ENCODE measurements around the gene TCAP. TPM values are rescaled to one million over a fixed set of nuclear protein-coding genes. Genes with fewer than 3 reads are reported as not detected.

TCAP gene
- total RNA-seq, 1 donor from 2014 or later: 2.7 TPM

DNA sequence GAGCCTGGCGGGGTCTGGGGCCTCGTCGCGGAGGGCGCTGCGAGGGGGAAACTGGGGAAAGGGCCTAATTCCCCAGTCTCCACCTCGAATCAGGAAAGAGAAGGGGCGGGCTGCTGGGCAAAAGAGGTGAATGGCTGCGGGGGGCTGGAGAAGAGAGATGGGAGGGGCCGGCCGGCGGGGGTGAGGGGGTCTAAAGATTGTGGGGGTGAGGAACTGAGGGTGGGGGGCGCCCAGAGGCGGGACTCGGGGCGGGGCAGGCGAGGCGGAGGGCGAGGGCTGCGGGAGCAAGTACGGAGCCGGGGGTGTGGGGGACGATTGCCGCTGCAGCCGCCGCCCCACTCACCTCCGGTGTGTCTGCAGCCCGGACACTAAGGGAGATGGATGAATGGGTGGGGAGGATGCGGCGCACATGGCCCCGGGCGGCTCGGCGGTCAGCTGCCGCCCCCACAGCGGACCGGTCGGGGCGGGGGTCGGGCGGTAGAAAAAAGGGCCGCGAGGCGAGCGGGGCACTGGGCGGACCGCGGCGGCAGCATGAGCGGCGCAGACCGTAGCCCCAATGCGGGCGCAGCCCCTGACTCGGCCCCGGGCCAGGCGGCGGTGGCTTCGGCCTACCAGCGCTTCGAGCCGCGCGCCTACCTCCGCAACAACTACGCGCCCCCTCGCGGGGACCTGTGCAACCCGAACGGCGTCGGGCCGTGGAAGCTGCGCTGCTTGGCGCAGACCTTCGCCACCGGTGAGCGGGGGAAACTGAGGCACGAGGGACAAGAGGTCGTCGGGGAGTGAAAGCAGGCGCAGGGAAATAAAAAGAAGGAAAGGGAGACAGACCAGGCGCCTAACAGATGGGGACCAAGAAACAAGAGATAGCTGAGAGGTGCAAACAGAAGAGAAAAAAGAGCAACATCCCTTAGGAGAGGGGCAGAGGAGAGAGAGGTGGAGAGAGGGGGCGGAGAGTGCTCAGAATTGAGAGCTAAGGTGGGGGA is 3.1 kb downstream of the TCAP start, which contains the start of gene PNMT:
Gene PNMT (plus strand): TSS at position 509 of the 980 bp plus-strand sequence. CDS start 23 bp downstream, at position 532.
- Mint-ChIP-seq H3K27me3 (peaks cover 54% of the 10 kb centered on the region), H3K4me1 (ENCODE audit: low read depth) (peaks cover 9% of the 10 kb centered on the region), H3K4me3 (ENCODE audit: low read depth) (peak within 1 kb of the TSS; percentile 35), H3K9me3 (ENCODE audit: low read depth) (no peaks in the 10 kb centered on the region), H3K36me3 (ENCODE audit: insufficient read depth) (no peaks in the 10 kb centered on the region), H3K27ac (no peak within 1 kb of the TSS)
- DNase-seq (ENCODE audit: low spot score, unreplicated experiment): peak; percentile 67
- TF ChIP-seq CTCF (IDR thresholded peaks at IDR 0.05; ENCODE audit: unreplicated experiment): peak; percentile 76

DNA sequence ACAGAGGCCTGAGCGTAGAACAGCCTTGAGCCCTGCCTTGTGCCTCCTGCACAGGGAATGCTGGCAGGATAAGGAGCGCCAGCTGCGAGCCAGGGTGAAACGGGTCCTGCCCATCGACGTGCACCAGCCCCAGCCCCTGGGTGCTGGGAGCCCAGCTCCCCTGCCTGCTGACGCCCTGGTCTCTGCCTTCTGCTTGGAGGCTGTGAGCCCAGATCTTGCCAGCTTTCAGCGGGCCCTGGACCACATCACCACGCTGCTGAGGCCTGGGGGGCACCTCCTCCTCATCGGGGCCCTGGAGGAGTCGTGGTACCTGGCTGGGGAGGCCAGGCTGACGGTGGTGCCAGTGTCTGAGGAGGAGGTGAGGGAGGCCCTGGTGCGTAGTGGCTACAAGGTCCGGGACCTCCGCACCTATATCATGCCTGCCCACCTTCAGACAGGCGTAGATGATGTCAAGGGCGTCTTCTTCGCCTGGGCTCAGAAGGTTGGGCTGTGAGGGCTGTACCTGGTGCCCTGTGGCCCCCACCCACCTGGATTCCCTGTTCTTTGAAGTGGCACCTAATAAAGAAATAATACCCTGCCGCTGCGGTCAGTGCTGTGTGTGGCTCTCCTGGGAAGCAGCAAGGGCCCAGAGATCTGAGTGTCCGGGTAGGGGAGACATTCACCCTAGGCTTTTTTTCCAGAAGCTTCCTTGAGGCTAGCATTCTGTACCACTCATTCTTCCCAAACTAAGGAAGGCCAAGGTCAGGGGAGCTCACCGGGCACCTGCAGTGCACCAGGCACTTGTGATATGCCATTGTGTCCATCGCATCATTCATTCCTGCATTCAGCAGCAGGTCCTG is 5.0 kb downstream of the TCAP start:
- Mint-ChIP-seq H3K27me3 (peaks cover 49% of the 10 kb centered on the region), H3K4me3 (ENCODE audit: low read depth) (no peak overlapping the region), H3K9me3 (ENCODE audit: low read depth) (no peaks in the 10 kb centered on the region), H3K4me1 (ENCODE audit: low read depth) (peaks cover 6% of the 10 kb centered on the region), H3K36me3 (ENCODE audit: insufficient read depth) (no peaks in the 10 kb centered on the region), H3K27ac (no peak overlapping the region)
- DNase-seq (ENCODE audit: low spot score, unreplicated experiment): no peak
- no peak for TF ChIP-seq CTCF (IDR thresholded peaks at IDR 0.05; ENCODE audit: unreplicated experiment)

DNA sequence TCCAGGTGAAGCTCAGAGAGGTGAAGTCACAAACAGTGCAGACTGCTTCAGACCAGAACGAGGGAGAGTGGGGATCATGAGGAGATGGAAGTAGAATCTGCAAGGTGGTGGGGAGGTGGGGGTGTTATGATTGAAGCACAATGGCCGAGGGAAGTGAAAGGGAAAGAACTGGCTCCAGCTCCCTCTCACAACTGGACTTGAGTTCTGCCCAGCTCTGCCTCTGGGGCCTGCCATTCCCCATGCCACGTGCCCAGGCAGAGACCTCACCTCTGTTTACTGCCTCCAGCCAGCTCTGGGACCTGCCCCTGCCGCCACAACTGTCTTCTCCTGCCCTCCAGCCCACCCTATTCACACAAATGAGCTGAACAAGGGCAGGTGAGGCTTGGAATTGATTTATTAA is 5.6 kb downstream of the TCAP start:
- H3K4me1 Mint-ChIP-seq (ENCODE audit: low read depth): peaks cover 9% of the 10 kb centered on the region
- no peak for TF ChIP-seq CTCF (IDR thresholded peaks at IDR 0.05; ENCODE audit: unreplicated experiment)
- H3K27ac Mint-ChIP-seq: no peak overlapping the region
- no peaks in the 10 kb centered on the region for H3K36me3 Mint-ChIP-seq (ENCODE audit: insufficient read depth)
- H3K9me3 Mint-ChIP-seq (ENCODE audit: low read depth): no peaks in the 10 kb centered on the region
- peaks cover 43% of the 10 kb centered on the region for H3K27me3 Mint-ChIP-seq
- DNase-seq (ENCODE audit: low spot score, unreplicated experiment): no peak
- no peak overlapping the region for H3K4me3 Mint-ChIP-seq (ENCODE audit: low read depth)

DNA sequence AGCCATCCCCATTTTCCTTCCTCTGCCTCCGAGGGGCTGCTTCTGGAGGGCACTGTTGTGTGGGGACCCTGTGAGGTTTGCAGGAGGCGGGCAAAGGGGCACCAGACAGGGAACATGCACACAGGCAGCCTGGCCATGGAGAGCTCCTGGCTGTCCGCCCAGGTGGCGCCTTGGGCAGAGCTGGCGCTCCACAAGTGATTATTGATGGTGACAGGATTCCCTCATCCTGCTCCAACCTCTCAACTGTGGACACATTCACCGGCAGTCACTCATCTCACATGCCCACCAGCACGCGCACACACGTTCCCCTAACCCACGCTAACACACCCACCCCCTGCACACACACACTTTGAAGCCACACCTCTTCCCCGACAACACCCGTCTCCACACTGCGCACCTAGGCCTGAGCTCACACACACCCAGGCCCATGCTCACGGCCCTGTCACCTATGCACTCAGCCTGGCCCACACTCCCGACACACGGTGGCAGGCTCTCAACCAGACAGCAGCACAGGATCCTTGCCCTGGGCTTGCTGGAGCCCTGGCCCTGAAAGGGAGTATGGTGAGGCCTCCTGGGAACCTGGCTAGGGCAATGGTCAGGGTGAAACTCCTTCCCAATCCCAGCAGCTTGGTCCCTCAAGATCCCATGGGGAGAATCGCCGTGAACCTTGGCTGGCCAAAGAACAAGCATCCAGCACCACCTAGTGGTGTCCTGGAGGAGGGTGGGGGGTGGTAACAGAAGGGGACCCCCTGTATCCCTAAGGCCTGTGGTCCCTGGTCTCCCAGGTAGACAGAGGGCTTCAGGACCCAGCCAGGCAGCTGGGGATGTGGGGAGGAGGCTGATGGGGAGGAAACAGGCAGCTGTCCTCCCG is 6.7 kb downstream of the TCAP start:
- peaks cover 32% of the 10 kb centered on the region for H3K27me3 Mint-ChIP-seq

More for the DNA sequence above, 6.7 kb downstream of the TCAP start:
- Mint-ChIP-seq H3K4me1 (ENCODE audit: low read depth) (peaks cover 8% of the 10 kb centered on the region), H3K36me3 (ENCODE audit: insufficient read depth) (peaks cover 1% of the 10 kb centered on the region), H3K4me3 (ENCODE audit: low read depth) (no peak overlapping the region), H3K9me3 (ENCODE audit: low read depth) (no peaks in the 10 kb centered on the region), H3K27ac (peak overlapping the region; percentile 35)
- TF ChIP-seq CTCF (IDR thresholded peaks at IDR 0.05; ENCODE audit: unreplicated experiment): peak; percentile 61
- no peak for DNase-seq (ENCODE audit: low spot score, unreplicated experiment)
